ENCODE data around the gene IAH1.

DNA sequence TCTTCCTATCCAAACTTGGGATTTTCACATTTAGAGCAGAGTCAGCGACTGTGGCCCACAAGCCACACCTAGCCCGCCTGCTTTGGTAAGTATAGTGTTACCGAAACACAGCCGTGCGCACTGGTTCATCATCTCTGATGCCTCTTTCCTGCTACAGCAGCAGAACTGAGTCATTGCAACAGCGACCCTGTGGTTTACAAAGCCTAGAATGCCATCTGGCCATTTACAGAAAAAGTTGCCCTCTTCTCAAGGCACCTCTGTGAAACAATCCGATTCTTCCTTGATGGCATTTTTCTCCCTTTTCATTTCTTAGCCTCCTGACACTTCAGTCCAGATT lies 10.7 kb upstream of the IAH1 start:
- no peak for TF ChIP-seq POLR2A (IDR thresholded peaks at IDR 0.05)
- TF ChIP-seq, protein P1, sequence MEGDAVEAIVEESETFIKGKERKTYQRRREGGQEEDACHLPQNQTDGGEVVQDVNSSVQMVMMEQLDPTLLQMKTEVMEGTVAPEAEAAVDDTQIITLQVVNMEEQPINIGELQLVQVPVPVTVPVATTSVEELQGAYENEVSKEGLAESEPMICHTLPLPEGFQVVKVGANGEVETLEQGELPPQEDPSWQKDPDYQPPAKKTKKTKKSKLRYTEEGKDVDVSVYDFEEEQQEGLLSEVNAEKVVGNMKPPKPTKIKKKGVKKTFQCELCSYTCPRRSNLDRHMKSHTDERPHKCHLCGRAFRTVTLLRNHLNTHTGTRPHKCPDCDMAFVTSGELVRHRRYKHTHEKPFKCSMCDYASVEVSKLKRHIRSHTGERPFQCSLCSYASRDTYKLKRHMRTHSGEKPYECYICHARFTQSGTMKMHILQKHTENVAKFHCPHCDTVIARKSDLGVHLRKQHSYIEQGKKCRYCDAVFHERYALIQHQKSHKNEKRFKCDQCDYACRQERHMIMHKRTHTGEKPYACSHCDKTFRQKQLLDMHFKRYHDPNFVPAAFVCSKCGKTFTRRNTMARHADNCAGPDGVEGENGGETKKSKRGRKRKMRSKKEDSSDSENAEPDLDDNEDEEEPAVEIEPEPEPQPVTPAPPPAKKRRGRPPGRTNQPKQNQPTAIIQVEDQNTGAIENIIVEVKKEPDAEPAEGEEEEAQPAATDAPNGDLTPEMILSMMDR (IDR thresholded peaks at IDR 0.05): no peak
